HG02798 (cell line): Measurements from ENCODE around the gene GHR.

ENCODE experiments used
- ATAC-seq: cut with Tn5 transposase; IDR thresholded peaks from one replicate; pipeline ENCODE4 v1.9.1; 2021; ENCODE audit warnings: mild to moderate bottlenecking; ENCODE audit not compliant: unreplicated experiment, poor library complexity

Gene GHR

DNA sequence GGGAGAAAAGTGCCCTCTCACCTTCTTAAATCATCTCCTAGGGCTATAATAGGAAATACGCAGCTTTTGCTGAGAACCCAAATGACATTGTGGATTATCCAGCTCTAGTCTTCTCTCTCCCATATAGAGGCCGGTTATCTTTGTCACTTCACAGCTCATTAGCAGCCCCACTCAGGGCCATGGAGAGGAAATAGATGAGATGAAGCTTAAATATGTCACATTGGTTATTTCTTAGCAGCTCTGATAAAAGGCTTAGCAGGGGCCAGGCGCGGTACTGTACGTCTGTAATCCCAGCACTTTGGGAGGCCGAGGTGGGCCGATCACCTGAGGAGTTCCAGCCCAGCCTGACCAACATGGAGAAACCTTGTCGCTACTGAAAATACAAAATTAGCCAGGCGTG lies 90.0 kb downstream of the GHR start:
- ATAC-seq = no peak

GRCh38 chr5:42514754-42515153 lies 91.5 kb downstream of the GHR start:
- no peak for ATAC-seq

- no peak for ATAC-seq
Measured at GRCh38 chr5:42515504-42515903, 92.3 kb downstream of the GHR start.

DNA sequence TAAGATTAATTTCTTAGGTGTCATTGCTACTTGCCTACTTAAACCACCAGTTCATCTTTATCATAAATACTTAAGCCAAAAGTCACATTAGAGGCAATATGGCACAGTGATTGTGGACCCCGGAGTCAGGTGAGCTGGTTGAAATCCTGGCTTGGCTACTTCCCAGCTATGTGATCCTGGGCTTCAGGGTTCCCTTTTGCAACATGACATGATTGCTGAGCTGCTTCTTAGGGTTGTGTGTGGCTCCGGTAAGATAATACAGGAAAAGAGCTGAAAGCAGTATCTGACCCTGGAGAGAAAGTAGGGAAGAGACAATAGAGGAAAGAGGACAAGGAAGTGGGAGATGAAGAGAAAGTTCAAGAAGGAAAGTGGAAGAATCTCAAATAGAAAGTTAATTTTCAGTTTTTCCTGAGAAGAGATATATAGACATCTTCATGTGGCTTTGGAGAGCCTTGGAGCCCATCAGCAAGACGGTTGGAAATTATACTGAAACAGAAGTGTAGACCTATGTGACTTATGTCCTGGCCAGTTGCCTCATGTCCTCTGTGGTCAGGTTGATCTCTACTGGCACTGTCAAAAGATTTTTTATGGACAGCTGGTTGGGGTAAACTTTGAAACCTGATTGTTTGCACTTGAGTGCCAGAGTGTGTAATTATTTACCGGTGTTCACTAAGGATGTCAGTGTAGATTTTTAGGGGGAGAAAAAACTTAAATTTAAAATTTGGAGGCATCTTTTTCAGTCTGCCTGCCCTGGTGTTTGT lies 93.2 kb downstream of the GHR start:
- ATAC-seq = no peak

- ATAC-seq = no peak
Measured at GRCh38 chr5:42517164-42517563, 93.9 kb downstream of the GHR start.

DNA sequence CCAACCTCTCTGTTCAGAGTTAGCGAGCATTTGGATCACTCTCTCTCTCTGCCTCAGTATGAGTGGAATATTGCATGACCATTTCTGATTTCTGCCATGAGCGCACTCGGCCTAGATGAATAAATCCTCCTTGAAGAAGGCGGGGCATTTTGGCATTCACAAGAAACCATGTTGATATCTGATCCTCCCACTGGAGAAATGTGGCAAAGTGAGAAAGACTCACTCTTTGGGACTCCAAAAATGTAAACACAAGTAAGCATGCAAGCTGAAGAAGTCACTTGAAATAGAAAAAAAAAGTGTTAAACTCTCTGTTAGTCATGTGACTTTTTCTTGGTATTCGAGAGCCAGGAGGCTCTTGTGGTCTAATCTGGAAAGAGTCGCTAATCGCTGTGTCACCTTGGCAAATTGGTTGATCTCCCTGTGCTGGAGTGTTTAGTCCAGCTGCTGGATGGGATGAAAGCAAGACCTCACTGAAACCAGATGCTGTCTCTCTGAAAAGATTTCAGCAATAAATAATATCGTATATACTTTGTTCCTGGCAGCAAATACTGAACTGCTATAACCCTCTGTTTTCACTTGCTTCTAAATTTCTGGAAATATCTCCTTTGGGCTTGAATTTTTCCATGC lies 95.5 kb downstream of the GHR start:
- no peak for ATAC-seq

GRCh38 chr5:42520203-42520602 lies 97.0 kb downstream of the GHR start:
- no peak for ATAC-seq

DNA sequence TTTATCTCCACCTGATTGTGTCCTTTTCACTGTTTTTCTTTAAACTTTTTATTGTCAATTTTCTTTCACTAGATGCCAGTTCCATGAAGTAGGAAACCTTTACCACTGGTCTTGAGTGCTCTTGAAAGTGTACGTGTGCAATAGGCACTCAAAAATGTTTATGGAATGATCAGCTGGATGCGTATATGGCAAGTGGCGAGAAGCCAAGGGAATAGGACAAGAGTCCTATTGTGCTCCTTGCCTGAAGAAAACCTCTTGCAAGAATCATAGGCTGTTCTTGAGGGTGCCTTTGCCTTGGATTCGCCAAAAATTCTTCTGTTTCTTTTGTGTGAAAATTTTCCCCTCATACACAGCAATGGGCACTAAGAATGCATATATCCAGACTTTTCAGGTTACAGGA lies 97.7 kb downstream of the GHR start:
- no peak for ATAC-seq

DNA sequence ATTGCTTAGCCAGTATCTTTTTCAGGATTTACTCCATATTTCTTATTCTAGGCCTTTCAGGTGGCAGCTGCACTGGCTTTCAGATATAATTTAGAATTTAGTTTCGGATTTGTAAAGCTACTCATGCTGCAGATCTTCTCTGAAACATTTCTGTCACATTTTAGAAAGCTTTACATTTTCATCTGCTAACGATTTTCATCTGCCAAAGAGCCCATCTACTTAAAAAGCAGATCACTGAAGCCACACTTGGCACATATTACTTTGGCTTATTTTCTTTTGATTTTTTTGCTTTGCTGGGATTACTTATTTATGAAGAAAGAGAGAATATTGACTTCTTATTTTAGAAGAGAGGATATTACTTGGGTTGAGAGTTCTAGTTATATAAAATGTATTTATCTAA lies 98.2 kb downstream of the GHR start:
- no peak for ATAC-seq

DNA sequence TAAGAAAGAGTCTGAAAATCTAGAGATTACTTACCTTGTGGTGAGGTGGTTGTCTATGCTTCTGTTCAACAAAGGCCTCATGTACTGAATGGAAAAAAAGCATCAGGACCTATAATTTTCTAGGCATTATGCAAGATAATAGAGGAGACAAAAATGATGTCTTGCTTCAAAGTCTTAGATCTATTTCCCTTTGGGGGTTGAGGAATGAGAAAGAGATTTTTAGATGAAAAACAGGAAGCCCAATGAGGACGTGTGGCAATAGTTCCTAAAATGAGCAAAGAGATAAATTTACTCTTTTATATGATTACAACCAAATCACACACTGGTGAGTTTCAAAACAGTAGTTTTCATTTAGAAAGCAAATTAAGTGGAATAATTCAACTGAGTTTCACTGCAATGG lies 99.5 kb downstream of the GHR start:
- ATAC-seq = no peak

GRCh38 chr5:42526179-42526578 lies 102.9 kb downstream of the GHR start:
- no peak for ATAC-seq

DNA sequence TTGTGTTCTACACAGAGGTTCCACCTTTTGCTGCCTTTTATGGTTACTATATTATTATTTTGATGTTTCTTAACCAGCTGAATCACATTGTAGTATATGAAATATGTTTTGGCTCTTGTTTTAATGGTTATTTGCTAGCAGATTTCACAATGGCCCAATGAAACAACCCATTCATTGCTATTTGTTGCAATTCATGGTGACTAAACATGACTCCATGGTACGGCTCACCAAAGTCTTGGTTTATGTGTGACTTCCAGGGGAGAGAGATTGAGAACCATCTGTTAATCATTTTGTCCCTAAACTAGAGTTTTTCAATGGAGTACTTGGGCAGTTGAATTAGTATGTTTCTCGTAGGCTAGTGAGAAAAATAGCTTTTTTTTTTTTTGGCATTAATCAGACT lies 108.4 kb downstream of the GHR start:
- no peak for ATAC-seq

GRCh38 chr5:42542106-42542505 lies 118.9 kb downstream of the GHR start:
- ATAC-seq = no peak

DNA sequence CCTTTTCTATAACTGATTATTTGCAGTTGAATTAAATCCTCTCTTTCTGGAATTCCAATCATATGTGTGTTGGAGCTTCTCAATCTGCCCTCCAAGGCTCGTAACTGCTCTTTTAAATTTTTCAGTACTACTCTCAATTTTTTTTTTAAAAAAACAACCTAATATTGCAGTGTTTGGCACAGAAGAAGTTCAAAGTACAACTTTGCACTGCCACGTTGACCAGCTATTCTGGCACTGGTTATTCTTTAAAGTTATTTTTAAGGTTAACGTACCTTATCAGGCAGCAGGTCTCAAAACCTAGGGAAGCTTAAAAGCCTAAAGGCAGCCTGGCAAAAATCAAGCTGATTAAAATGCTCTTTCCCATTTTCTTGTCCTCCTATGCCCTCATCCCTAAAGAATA lies 120.5 kb downstream of the GHR start:
- ATAC-seq = no peak

DNA sequence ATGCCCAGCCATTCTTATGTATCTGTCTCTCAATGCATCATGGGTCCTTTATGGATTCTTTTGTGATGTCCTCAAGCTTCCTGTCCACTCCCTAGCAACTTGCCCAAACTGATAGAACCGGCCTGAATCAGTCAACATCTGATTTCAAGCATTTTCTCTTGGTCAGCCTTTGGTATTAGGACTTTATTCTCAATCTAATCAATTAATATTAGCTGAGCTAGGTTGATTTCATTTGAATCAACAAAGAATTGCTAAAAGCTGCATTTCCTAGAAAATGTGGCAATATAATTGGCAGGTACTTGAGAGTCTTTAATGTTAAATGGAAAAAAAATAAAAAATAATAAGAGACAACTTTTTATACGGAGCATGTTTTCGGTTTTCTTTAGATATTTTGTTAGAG lies 121.8 kb downstream of the GHR start:
- ATAC-seq = no peak

- no peak for ATAC-seq
Measured at GRCh38 chr5:42547141-42547540, 123.9 kb downstream of the GHR start.

DNA sequence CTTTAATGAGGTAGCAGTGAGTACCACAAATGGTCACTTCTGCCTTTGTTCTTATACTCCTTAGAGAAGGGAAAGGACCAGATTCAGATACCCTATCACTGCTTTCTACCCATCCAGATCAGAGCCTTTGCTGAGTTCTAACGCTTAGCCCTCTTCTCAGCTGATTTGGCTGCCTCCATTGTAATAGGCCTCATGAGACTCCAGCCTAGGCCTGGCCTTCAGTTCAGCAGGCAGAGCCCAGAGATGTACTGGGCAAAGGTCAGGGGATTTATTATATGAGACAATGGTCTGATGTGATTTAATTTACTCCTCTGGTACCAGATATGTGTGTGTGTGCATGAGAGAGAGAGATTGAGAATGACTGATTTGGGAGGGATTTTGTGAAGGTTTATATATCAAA lies 124.7 kb downstream of the GHR start:
- no peak for ATAC-seq

GRCh38 chr5:42552597-42552996 lies 129.4 kb downstream of the GHR start:
- ATAC-seq = no peak

- ATAC-seq = no peak
Measured at GRCh38 chr5:42553461-42553860, 130.2 kb downstream of the GHR start.

GRCh38 chr5:42555010-42555409 lies 131.8 kb downstream of the GHR start:
- ATAC-seq = no peak

GRCh38 chr5:42555797-42556196 lies 132.6 kb downstream of the GHR start:
- ATAC-seq = no peak

GRCh38 chr5:42557689-42558088 lies 134.4 kb downstream of the GHR start:
- no peak for ATAC-seq
